IMR-90 (cell line): ENCODE results near the gene NKPD1. TPM values are rescaled to one million over a fixed set of nuclear protein-coding genes. Genes with fewer than 3 reads are reported as not detected.

Experiments
- ATAC-seq: fragments of 200-7000 bp; cut with Tn5 transposase; 2 replicates; pipeline ENCODE4 v1.9.1; 2020; ENCODE audit warnings: low read depth, mild to moderate bottlenecking, moderate library complexity
- BruUV-seq: library from RNA; stranded (reverse); fragments of 400-500 nt; replicated peaks from 2 replicates; lab custom pipeline; 2021; lab: Mats Ljungman, UMichigan
- CTCF ChIA-PET: fragments of 300-600 bp; formaldehyde crosslinking; extraction: SDS; loops from one replicate; lab custom pipeline; 2021; ENCODE audit warnings: antibody characterized with exemption; lab: Yijun Ruan, JAX
- POLR2A ChIA-PET: fragments of 300-600 bp; sonication (Branson Sonifier 250); formaldehyde crosslinking; loops from one replicate; lab custom pipeline; 2022; ENCODE audit warnings: antibody characterized with exemption; ENCODE audit not compliant: unreplicated experiment; lab: Charles Lee
- DNase-seq: peaks from one replicate; pipeline ENCODE4 v3.0.0; 2013
- H2AFZ ChIP-seq: replicated peaks from 2 replicates; pipeline ENCODE3; 2013; ENCODE audit warnings: low read length, mild to moderate bottlenecking; ENCODE audit not compliant: poor library complexity
- H2AK5ac ChIP-seq: 2 replicates; pipeline ENCODE4 v1.6.1; 2013; ENCODE audit warnings: low read depth, low read length, inconsistent platforms
- H2AK9ac ChIP-seq: replicated peaks from 2 replicates; pipeline ENCODE3; 2013; ENCODE audit warnings: mild to moderate bottlenecking, low read depth, low read length, moderate library complexity; ENCODE audit not compliant: poor library complexity
- H2BK120ac ChIP-seq: 2 replicates; pipeline ENCODE4 v1.6.1; 2013; ENCODE audit warnings: low read depth, low read length, inconsistent platforms
- H2BK15ac ChIP-seq: 3 replicates; pipeline ENCODE4 v1.6.1; 2013; ENCODE audit warnings: low read depth, low read length, inconsistent platforms
- H2BK20ac ChIP-seq: 2 replicates; pipeline ENCODE4 v1.6.1; 2013; ENCODE audit warnings: low read depth, mild to moderate bottlenecking, inconsistent platforms, low read length, moderate library complexity
- H2BK5ac ChIP-seq: 2 replicates; pipeline ENCODE4 v1.6.1; 2013; ENCODE audit warnings: mild to moderate bottlenecking, low read depth, low read length, inconsistent platforms; ENCODE audit not compliant: poor library complexity, severe bottlenecking
- H3K14ac ChIP-seq: replicated peaks from 2 replicates; pipeline ENCODE4 v1.6.1; 2013; ENCODE audit warnings: low read depth, low read length, inconsistent platforms
- H3K18ac ChIP-seq: 2 replicates; pipeline ENCODE4 v1.6.1; 2013; ENCODE audit warnings: low read depth, low read length, control low read depth
- H3K23ac ChIP-seq: 2 replicates; pipeline ENCODE4 v1.6.1; 2013; ENCODE audit warnings: low read depth, low read length, inconsistent platforms
- H3K27ac ChIP-seq: 2 replicates; pipeline ENCODE4 v1.5.1; 2013; ENCODE audit warnings: mild to moderate bottlenecking, control low read depth, low read length; ENCODE audit not compliant: insufficient read depth
- H3K27me3 ChIP-seq: 2 replicates; pipeline ENCODE4 v1.6.1; 2013; ENCODE audit warnings: low read length; ENCODE audit not compliant: control insufficient read depth, insufficient read depth
- H3K36me3 ChIP-seq: 2 replicates; pipeline ENCODE4 v1.6.1; 2013; ENCODE audit warnings: low read length, mixed read lengths; ENCODE audit not compliant: control insufficient read depth, insufficient read depth
- H3K4ac ChIP-seq: 2 replicates; pipeline ENCODE4 v1.6.1; 2013; ENCODE audit warnings: low read depth, low read length, inconsistent platforms
- H3K4me1 ChIP-seq: 2 replicates; pipeline ENCODE4 v1.6.1; 2013; ENCODE audit warnings: low read length, mixed read lengths; ENCODE audit not compliant: control insufficient read depth, insufficient read depth
- H3K4me2 ChIP-seq: 2 replicates; pipeline ENCODE4 v1.6.1; 2013; ENCODE audit warnings: low read depth, mild to moderate bottlenecking, control low read depth, low read length, moderate library complexity
- H3K4me3 ChIP-seq: 2 replicates; pipeline ENCODE4 v1.5.1; 2013; ENCODE audit warnings: low read depth, mild to moderate bottlenecking, control low read depth, low read length, moderate library complexity; ENCODE audit not compliant: insufficient read depth
- H3K56ac ChIP-seq: 2 replicates; pipeline ENCODE4 v1.6.1; 2013; ENCODE audit warnings: low read length, inconsistent platforms; ENCODE audit not compliant: insufficient read depth; ENCODE audit errors: extremely low read depth
- H3K79me1 ChIP-seq, 2 experiments: 2 replicates each; pipeline ENCODE4 v1.6.1; 2013; ENCODE audit warnings: low read length in 2 of 2, inconsistent platforms in 1 of 2, low read depth in 1 of 2
- H3K9ac ChIP-seq: 2 replicates; pipeline ENCODE4 v1.6.1; 2013; ENCODE audit warnings: low read depth, low read length, control low read depth
- H3K9me1 ChIP-seq: 2 replicates; pipeline ENCODE4 v1.6.1; 2013; ENCODE audit warnings: low read length, inconsistent platforms; ENCODE audit not compliant: insufficient read depth
- H3K9me3 ChIP-seq: 2 replicates; pipeline ENCODE4 v1.6.1; 2013; ENCODE audit warnings: low read length; ENCODE audit not compliant: control insufficient read depth, insufficient read depth
- H4K20me1 ChIP-seq: 2 replicates; pipeline ENCODE4 v1.6.1; 2013; ENCODE audit warnings: low read length, inconsistent platforms; ENCODE audit not compliant: insufficient read depth
- H4K5ac ChIP-seq: 2 replicates; pipeline ENCODE4 v1.6.1; 2013; ENCODE audit warnings: mild to moderate bottlenecking, low read depth, low read length, control low read depth
- H4K8ac ChIP-seq, 2 experiments: 2 replicates each; pipeline ENCODE4 v1.6.1; 2013; ENCODE audit warnings: low read depth in 2 of 2, low read length in 2 of 2, control low read depth in 1 of 2, inconsistent platforms in 1 of 2
- H4K91ac ChIP-seq: 2 replicates; pipeline ENCODE4 v1.6.1; 2013; ENCODE audit warnings: low read depth, low read length, inconsistent platforms; ENCODE audit not compliant: insufficient read depth
- FOS ChIP-seq: fragments of 150-350 bp; IDR thresholded peaks from 2 replicates; pipeline ENCODE4 v1.6.1; 2016; ENCODE audit warnings: low read depth, low read length
- MXI1 ChIP-seq: IDR thresholded peaks from 2 replicates; pipeline ENCODE4 v1.6.1; 2012; ENCODE audit warnings: low read depth, mild to moderate bottlenecking, low read length, moderate library complexity, borderline replicate concordance
- WGBS, 2 experiments: methylation state at CpG; one replicate each; pipeline versions ENCODE4 v1.1.5 to v1.1.7; 2013; ENCODE audit warnings: missing lambda C conversion rate in 2 of 2; ENCODE audit not compliant: insufficient read length in 1 of 2; ENCODE audit errors: extremely low coverage in 2 of 2; 5-methylcytosine and 5-hydroxymethylcytosine counted together
- dilution Hi-C: fragments of 300-500 bp; cut with HindIII; formaldehyde crosslinking; loops from one replicate; pipeline ENCODE4 v1.14.3; 2018; ENCODE audit warnings: low sequenced_read_pairs; ENCODE audit not compliant: unreplicated experiment
- in situ Hi-C: fragments of 300-500 bp; cut with MboI; formaldehyde crosslinking; loops from 3 replicates; pipeline ENCODE4 v1.14.3; 2019; ENCODE audit warnings: low sequenced_read_pairs, inconsistent platforms, mixed read lengths
- intact Hi-C: fragments of 100-400 bp; cut with micrococcal nuclease; formaldehyde crosslinking; loops from 2 replicates; pipeline ENCODE4 v1.10.0; 2022
- polyA plus RNA-seq, 3 experiments: library from polyadenylated mRNA; depleted of rRNA; stranded (reverse); fragments of >200 nt; gene quantifications; 2 replicates each; pipeline ENCODE4 v1.2.3, GENCODE V29; 2012; ENCODE audit warnings: low replicate concordance in 1 of 3
- total RNA-seq: library from RNA; depleted of rRNA; stranded (reverse); fragments of >200 nt; gene quantifications from 2 replicates; pipeline ENCODE4 v1.2.3, GENCODE V29; 2012
- TF ChIP-seq, protein P1 (sequence below): conservative IDR thresholded peaks from 2 replicates; pipeline ENCODE4 v1.5.1; 2012; ENCODE audit warnings: mild to moderate bottlenecking, low read depth, low read length, improper control_type of control experiment

The NKPD1 gene
- total and polyA plus RNA-seq, 2 of the 4 experiments (the other 2 are of a cell fraction): under 0.01 to 0.09 TPM

DNA sequence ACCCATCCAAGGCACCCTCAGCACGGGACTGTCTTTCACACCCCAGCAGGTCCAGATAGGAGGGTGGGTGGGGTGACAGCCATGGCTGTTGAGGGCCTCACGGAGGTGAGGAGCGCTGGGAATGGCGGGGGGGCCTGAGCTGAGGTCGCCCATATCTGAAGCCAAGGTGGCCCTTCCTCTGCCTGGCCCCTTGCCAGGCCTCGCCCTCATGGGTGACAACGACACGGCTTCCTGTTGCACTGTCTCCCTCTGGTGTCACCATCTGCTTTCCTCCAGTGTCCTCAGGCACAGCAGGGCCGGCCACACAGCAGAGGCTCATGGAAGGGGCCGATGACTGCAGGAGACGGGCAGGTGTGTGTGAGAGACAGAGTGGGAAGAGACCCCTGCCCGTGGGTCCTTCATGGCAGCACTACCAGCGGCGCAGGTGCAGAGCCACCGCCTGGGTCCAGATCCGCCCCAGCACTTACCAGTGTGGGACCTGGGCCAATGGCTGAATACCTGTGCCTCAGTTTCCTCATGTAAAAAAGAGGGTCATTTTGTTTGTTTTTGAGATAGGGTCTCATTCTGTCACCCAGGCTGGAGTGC, 8.1 kb upstream of the NKPD1 start:
- Histone ChIP-seq H4K20me1 (no peaks in the 10 kb centered on the region), H4K8ac (no peak overlapping the region), H3K27ac (no peak overlapping the region), H2BK5ac (no peak overlapping the region), H3K9me1 (no peaks in the 10 kb centered on the region), H3K9me3 (no peaks in the 10 kb centered on the region), H3K79me1 (no peaks in the 10 kb centered on the region), H3K23ac (no peak overlapping the region), H2BK20ac (no peak overlapping the region), H4K5ac (no peak overlapping the region), H2AK5ac (no peak overlapping the region), H3K27me3 (peaks cover 2% of the 10 kb centered on the region; the same call in 1 of the 2 replicates), H2BK15ac (no peak overlapping the region), H3K14ac (no peak overlapping the region), H3K56ac (no peak overlapping the region), H3K4me2 (no peak overlapping the region), H2AK9ac (no peak overlapping the region), H3K4me3 (no peak overlapping the region), H3K18ac (no peak overlapping the region), H2AFZ (no peak overlapping the region), H3K9ac (no peak overlapping the region), H3K4me1 (peaks cover 4% of the 10 kb centered on the region), H3K4ac (no peak overlapping the region), H4K91ac (no peak overlapping the region), H2BK120ac (no peak overlapping the region), H3K36me3 (no peaks in the 10 kb centered on the region)
- ChIA-PET CTCF (no interaction called here), POLR2A (no interaction called here)
- WGBS, 2 experiments: 97% methylated on average over 6 of the region's 16 CpGs; no CpG with 5 or more reads in 1 of the 2 experiments
- intact Hi-C loops: no loop called here
- TF ChIP-seq MXI1 (no peak), FOS (no peak)
- TF ChIP-seq, protein P1, sequence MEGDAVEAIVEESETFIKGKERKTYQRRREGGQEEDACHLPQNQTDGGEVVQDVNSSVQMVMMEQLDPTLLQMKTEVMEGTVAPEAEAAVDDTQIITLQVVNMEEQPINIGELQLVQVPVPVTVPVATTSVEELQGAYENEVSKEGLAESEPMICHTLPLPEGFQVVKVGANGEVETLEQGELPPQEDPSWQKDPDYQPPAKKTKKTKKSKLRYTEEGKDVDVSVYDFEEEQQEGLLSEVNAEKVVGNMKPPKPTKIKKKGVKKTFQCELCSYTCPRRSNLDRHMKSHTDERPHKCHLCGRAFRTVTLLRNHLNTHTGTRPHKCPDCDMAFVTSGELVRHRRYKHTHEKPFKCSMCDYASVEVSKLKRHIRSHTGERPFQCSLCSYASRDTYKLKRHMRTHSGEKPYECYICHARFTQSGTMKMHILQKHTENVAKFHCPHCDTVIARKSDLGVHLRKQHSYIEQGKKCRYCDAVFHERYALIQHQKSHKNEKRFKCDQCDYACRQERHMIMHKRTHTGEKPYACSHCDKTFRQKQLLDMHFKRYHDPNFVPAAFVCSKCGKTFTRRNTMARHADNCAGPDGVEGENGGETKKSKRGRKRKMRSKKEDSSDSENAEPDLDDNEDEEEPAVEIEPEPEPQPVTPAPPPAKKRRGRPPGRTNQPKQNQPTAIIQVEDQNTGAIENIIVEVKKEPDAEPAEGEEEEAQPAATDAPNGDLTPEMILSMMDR: no peak
- no peak for DNase-seq
- ATAC-seq: no peak
- in situ Hi-C loops: no loop called here
- BruUV-seq: no TSS peak
- dilution Hi-C loops: no loop called here
